SK-N-SH treated with all-trans-retinoic acid at 6 μM for 48 hours (cell line): ENCODE data around the gene IGFBP2.

Experiments used
- ATAC-seq: fragments of 200-7000 bp; cut with Tn5 transposase; 3 replicates; pipeline ENCODE4 v1.9.1; 2020; ENCODE audit warnings: mild to moderate bottlenecking, moderate library complexity
- ARNTL ChIP-seq: fragments of 450-650 bp; formaldehyde crosslinking; IDR thresholded peaks from 2 replicates; pipeline ENCODE4 v1.5.0; 2020; ENCODE audit warnings: low read depth, mild to moderate bottlenecking, moderate library complexity, borderline replicate concordance
- BACH2 ChIP-seq: fragments of 250-450 bp; sonication (Bioruptor Pico); IDR thresholded peaks from 2 replicates; pipeline ENCODE4 v1.9.0; 2021; ENCODE audit warnings: mild to moderate bottlenecking, borderline replicate concordance
- CSDC2 ChIP-seq: fragments of 250-450 bp; sonication (Bioruptor Pico); IDR thresholded peaks from 2 replicates; pipeline ENCODE4 v1.5.0; 2020; ENCODE audit warnings: mild to moderate bottlenecking, moderate library complexity
- CSRNP3 ChIP-seq: fragments of 250-450 bp; sonication (Bioruptor Pico); IDR thresholded peaks from 2 replicates; pipeline ENCODE4 v1.5.1; 2021; ENCODE audit warnings: mild to moderate bottlenecking, moderate library complexity
- ESRRG ChIP-seq: fragments of 250-450 bp; sonication (Bioruptor Pico); IDR thresholded peaks from 2 replicates; pipeline ENCODE4 v1.6.1; 2021; ENCODE audit warnings: mild to moderate bottlenecking
- GLIS3 ChIP-seq: fragments of 250-450 bp; sonication (Bioruptor Pico); IDR thresholded peaks from 2 replicates; pipeline ENCODE4 v1.5.0; 2020; ENCODE audit warnings: mild to moderate bottlenecking, moderate library complexity
- ISL1 ChIP-seq: fragments of 250-450 bp; sonication (Bioruptor Pico); IDR thresholded peaks from 2 replicates; pipeline ENCODE4 v2.1.2; 2022; ENCODE audit warnings: mild to moderate bottlenecking, moderate library complexity
- OSR1 ChIP-seq: fragments of 250-450 bp; sonication (Bioruptor Pico); IDR thresholded peaks from 2 replicates; pipeline ENCODE4 v1.8.0; 2022; ENCODE audit warnings: moderate library complexity, mild to moderate bottlenecking, inconsistent platforms
- PPARA ChIP-seq: fragments of 250-450 bp; sonication (Bioruptor Pico); IDR thresholded peaks from 2 replicates; pipeline ENCODE4 v1.5.0; 2020; ENCODE audit warnings: mild to moderate bottlenecking, borderline replicate concordance
- SNAI2 ChIP-seq: fragments of 250-450 bp; sonication (Bioruptor Pico); IDR thresholded peaks from 2 replicates; pipeline ENCODE4 v1.5.0; 2020; ENCODE audit warnings: mild to moderate bottlenecking, moderate library complexity
- TCF4 ChIP-seq: fragments of 250-450 bp; sonication (Bioruptor Pico); IDR thresholded peaks from 2 replicates; pipeline ENCODE4 v1.8.0; 2021; ENCODE audit warnings: mild to moderate bottlenecking, moderate library complexity, borderline replicate concordance
- TOX ChIP-seq: fragments of 250-450 bp; sonication (Bioruptor Pico); IDR thresholded peaks from 2 replicates; pipeline ENCODE4 v1.8.0; 2021; ENCODE audit warnings: mild to moderate bottlenecking, moderate library complexity, borderline replicate concordance
- ZC3H10 ChIP-seq: fragments of 250-450 bp; sonication (Bioruptor Pico); IDR thresholded peaks from 2 replicates; pipeline ENCODE4 v1.5.1; 2021; ENCODE audit warnings: mild to moderate bottlenecking, moderate library complexity
- ZFP3 ChIP-seq: fragments of 250-450 bp; sonication (Bioruptor Pico); IDR thresholded peaks from 2 replicates; pipeline ENCODE4 v1.5.0; 2020; ENCODE audit warnings: mild to moderate bottlenecking, moderate library complexity
- ZFP30 ChIP-seq: fragments of 450-650 bp; formaldehyde crosslinking; IDR thresholded peaks from 2 replicates; pipeline ENCODE4 v1.5.0; 2022; ENCODE audit warnings: mild to moderate bottlenecking, moderate library complexity
- ZNF565 ChIP-seq: fragments of 450-650 bp; formaldehyde crosslinking; conservative IDR thresholded peaks from 2 replicates; pipeline ENCODE4 v1.5.0; 2020; ENCODE audit warnings: low read depth, mild to moderate bottlenecking, moderate library complexity
- ZNF70 ChIP-seq: fragments of 450-650 bp; formaldehyde crosslinking; IDR thresholded peaks from 2 replicates; pipeline ENCODE4 v1.5.0; 2020; ENCODE audit warnings: mild to moderate bottlenecking, moderate library complexity
- ZNF8 ChIP-seq: fragments of 450-650 bp; formaldehyde crosslinking; IDR thresholded peaks from 2 replicates; pipeline ENCODE4 v1.5.0; 2020; ENCODE audit warnings: mild to moderate bottlenecking, moderate library complexity
- TF ChIP-seq, protein P1 (sequence below): fragments of 250-450 bp; sonication (Bioruptor Pico); IDR thresholded peaks from 2 replicates; pipeline ENCODE4 v1.5.1; 2020; ENCODE audit warnings: low read depth, mild to moderate bottlenecking, moderate library complexity
- TF ChIP-seq, protein P2 (sequence below): fragments of 250-450 bp; sonication (Bioruptor Pico); IDR thresholded peaks from 2 replicates; pipeline ENCODE4 v1.5.0; 2020; ENCODE audit warnings: mild to moderate bottlenecking, moderate library complexity
- TF ChIP-seq, protein P3 (sequence below): fragments of 250-450 bp; sonication (Bioruptor Pico); IDR thresholded peaks from 2 replicates; pipeline ENCODE4 v1.8.0; 2020; ENCODE audit warnings: mild to moderate bottlenecking, moderate library complexity, borderline replicate concordance

Gene IGFBP2

DNA sequence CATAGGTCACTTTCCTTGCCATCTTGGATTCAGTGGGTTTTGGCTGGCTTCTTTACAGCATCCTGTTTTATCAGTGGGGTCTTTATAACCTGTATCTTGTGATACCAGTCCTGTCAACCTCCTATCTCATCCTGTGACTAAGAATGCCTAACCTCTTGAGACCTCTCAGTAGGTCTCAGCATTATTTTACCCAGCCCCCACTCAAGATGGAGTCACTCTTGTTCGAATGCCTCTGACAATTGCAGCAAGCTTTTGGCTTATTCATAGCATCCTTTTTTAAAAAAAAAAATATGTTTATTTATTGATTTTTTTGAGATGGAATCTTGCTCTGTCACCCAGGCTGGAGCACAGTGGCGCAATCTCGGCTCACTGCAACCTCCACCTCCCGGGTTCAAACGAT is 24.7 kb upstream of the IGFBP2 start (continued):
- TF ChIP-seq ISL1 (no peak), PPARA (CRISPR knock-in tag) (no peak), ESRRG (CRISPR knock-in tag) (no peak), ZC3H10 (CRISPR knock-in tag) (no peak)

DNA sequence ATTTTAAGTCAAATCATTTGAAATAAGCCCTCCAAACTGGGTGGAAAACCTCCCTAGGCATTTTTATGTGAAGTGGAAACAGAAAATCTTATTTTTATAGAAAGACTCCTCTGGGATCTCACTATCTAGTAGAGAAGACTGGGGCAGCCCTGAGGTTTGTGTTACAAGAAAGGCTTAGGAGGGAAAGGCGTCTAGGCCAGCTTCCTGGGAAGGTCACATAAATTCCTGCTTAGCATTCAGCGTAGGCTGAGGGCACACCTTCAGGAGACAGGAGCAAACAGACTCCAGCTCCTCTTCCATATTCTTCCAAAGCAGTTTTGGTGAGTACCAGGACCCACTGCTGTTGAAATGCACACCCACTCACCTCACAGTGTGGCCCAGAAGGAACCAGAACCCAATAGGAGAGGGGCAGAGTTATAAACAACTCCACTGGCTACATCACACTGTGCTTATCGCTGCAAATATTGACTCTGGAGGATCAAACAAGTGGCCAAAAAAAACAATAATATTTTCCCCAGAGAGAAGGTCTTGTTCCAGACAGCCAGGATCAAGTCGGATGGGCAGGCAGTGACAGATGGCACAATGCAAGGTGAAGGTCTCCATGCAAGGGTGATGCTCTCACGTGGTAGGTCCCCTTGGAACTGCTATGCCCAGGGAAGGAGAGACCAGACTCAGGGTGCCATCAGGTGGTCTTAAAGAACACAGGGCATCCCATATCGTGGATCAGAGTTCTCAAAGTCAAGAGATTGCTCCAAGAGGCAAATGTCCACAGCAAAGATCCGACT is 17.7 kb upstream of the IGFBP2 start:
- no peak for ATAC-seq
- TF ChIP-seq TOX (CRISPR knock-in tag) = no peak
- no peak for TF ChIP-seq ZNF70 (CRISPR knock-in tag)
- no peak for TF ChIP-seq GLIS3 (CRISPR knock-in tag)
- no peak for TF ChIP-seq BACH2
- no peak for TF ChIP-seq ZC3H10 (CRISPR knock-in tag)
- TF ChIP-seq, protein P1, sequence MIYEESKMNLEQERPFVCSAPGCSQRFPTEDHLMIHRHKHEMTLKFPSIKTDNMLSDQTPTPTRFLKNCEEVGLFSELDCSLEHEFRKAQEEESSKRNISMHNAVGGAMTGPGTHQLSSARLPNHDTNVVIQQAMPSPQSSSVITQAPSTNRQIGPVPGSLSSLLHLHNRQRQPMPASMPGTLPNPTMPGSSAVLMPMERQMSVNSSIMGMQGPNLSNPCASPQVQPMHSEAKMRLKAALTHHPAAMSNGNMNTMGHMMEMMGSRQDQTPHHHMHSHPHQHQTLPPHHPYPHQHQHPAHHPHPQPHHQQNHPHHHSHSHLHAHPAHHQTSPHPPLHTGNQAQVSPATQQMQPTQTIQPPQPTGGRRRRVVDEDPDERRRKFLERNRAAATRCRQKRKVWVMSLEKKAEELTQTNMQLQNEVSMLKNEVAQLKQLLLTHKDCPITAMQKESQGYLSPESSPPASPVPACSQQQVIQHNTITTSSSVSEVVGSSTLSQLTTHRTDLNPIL (CRISPR knock-in tag) = no peak
- TF ChIP-seq ARNTL (CRISPR knock-in tag) = no peak
- no peak for TF ChIP-seq TCF4 (CRISPR knock-in tag)

DNA sequence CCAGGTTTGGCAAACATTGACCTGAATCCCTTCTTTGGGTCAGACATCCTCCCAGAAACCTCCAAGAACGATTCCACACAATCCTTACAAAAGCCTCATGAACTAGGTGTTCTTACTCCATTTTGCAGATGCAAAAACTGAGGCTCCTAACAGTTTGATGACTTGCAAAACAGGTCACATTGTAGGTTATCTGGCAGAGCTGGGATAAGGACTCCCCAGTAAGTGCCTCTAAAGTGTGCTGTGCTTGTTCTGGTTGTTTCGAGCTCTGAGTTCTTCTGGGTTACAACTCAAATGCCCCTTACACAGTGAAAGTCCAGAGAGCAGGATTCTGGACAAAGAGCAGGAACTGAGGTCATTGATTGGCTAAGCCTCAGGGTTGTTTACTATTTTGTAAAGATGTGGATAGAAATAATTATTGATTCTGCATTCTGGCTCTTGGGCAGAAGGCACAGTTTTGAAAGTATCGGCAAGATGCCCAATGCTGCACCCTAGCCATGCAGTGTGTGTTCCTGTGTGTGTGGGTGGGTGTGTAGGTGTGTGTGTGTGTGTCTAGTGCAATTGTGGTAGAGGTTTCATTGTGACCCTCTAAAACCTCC is 17.0 kb upstream of the IGFBP2 start:
- TF ChIP-seq ZC3H10 (CRISPR knock-in tag) (no peak), ZNF8 (CRISPR knock-in tag) (no peak), SNAI2 (CRISPR knock-in tag) (no peak), CSDC2 (no peak), ESRRG (CRISPR knock-in tag) (no peak), GLIS3 (CRISPR knock-in tag) (no peak), TOX (CRISPR knock-in tag) (no peak), ZFP3 (CRISPR knock-in tag) (no peak), ZNF70 (CRISPR knock-in tag) (no peak), CSRNP3 (no peak), ZFP30 (CRISPR knock-in tag) (no peak), PPARA (CRISPR knock-in tag) (no peak), OSR1 (CRISPR knock-in tag) (no peak), ARNTL (CRISPR knock-in tag) (no peak), ISL1 (no peak), ZNF565 (no peak)
- TF ChIP-seq, protein P2, sequence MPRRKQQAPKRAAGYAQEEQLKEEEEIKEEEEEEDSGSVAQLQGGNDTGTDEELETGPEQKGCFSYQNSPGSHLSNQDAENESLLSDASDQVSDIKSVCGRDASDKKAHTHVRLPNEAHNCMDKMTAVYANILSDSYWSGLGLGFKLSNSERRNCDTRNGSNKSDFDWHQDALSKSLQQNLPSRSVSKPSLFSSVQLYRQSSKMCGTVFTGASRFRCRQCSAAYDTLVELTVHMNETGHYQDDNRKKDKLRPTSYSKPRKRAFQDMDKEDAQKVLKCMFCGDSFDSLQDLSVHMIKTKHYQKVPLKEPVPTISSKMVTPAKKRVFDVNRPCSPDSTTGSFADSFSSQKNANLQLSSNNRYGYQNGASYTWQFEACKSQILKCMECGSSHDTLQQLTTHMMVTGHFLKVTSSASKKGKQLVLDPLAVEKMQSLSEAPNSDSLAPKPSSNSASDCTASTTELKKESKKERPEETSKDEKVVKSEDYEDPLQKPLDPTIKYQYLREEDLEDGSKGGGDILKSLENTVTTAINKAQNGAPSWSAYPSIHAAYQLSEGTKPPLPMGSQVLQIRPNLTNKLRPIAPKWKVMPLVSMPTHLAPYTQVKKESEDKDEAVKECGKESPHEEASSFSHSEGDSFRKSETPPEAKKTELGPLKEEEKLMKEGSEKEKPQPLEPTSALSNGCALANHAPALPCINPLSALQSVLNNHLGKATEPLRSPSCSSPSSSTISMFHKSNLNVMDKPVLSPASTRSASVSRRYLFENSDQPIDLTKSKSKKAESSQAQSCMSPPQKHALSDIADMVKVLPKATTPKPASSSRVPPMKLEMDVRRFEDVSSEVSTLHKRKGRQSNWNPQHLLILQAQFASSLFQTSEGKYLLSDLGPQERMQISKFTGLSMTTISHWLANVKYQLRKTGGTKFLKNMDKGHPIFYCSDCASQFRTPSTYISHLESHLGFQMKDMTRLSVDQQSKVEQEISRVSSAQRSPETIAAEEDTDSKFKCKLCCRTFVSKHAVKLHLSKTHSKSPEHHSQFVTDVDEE (CRISPR knock-in tag) = no peak
- TF ChIP-seq, protein P3, sequence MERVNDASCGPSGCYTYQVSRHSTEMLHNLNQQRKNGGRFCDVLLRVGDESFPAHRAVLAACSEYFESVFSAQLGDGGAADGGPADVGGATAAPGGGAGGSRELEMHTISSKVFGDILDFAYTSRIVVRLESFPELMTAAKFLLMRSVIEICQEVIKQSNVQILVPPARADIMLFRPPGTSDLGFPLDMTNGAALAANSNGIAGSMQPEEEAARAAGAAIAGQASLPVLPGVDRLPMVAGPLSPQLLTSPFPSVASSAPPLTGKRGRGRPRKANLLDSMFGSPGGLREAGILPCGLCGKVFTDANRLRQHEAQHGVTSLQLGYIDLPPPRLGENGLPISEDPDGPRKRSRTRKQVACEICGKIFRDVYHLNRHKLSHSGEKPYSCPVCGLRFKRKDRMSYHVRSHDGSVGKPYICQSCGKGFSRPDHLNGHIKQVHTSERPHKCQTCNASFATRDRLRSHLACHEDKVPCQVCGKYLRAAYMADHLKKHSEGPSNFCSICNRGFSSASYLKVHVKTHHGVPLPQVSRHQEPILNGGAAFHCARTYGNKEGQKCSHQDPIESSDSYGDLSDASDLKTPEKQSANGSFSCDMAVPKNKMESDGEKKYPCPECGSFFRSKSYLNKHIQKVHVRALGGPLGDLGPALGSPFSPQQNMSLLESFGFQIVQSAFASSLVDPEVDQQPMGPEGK = no peak
- TF ChIP-seq, all 23 proteins: peak for 0
- ATAC-seq = no peak
